NCI-H2029 treated with DMSO at 0.1 percent for 48 hours (cell line): ENCODE measurements around the gene CRHR1.

ENCODE experiments used
- DNase-seq: peaks from one replicate; lab custom pipeline; 2025; lab: John Stamatoyannopoulos, UW

CRHR1 gene

GRCh38 chr17:45758544-45758943 lies 25.6 kb upstream of the CRHR1 start:
- DNase-seq: no peak

- no peak for DNase-seq
Measured at GRCh38 chr17:45759761-45760160, 24.4 kb upstream of the CRHR1 start.

GRCh38 chr17:45761957-45762565 lies 22.1 kb upstream of the CRHR1 start:
- no peak for DNase-seq

- no peak for DNase-seq
Measured at GRCh38 chr17:45763182-45763581, 20.9 kb upstream of the CRHR1 start.

- no peak for DNase-seq
Measured at GRCh38 chr17:45764479-45764878, 19.6 kb upstream of the CRHR1 start.

- no peak for DNase-seq
Measured at GRCh38 chr17:45768000-45768399, 16.1 kb upstream of the CRHR1 start.

GRCh38 chr17:45770632-45771270 lies 13.4 kb upstream of the CRHR1 start:
- no peak for DNase-seq

GRCh38 chr17:45771271-45771959 lies 12.7 kb upstream of the CRHR1 start:
- no peak for DNase-seq

GRCh38 chr17:45775148-45775547 lies 9.0 kb upstream of the CRHR1 start:
- peak; percentile 51 for DNase-seq

- DNase-seq: peak; percentile 60
Measured at GRCh38 chr17:45775576-45776011, 8.5 kb upstream of the CRHR1 start.

GRCh38 chr17:45776896-45777295 lies 7.2 kb upstream of the CRHR1 start:
- no peak for DNase-seq

GRCh38 chr17:45777388-45777787 lies 6.7 kb upstream of the CRHR1 start:
- DNase-seq: no peak

- no peak for DNase-seq
Measured at GRCh38 chr17:45780921-45781320, 3.2 kb upstream of the CRHR1 start.

GRCh38 chr17:45782889-45783592 lies 1.1 kb upstream of the CRHR1 start:
- DNase-seq: no peak

- DNase-seq: no peak
Measured at GRCh38 chr17:45783593-45784292, 377 bp upstream of the CRHR1 start.

GRCh38 chr17:45784741-45785479 lies 790 bp downstream of the CRHR1 start:
- no peak for DNase-seq

GRCh38 chr17:45785480-45786193 lies 1.5 kb downstream of the CRHR1 start:
- DNase-seq: no peak

GRCh38 chr17:45786349-45786748 lies 2.2 kb downstream of the CRHR1 start:
- DNase-seq: no peak

- DNase-seq: no peak
Measured at GRCh38 chr17:45787044-45787443, 2.9 kb downstream of the CRHR1 start.

GRCh38 chr17:45787656-45788055 lies 3.5 kb downstream of the CRHR1 start:
- no peak for DNase-seq

GRCh38 chr17:45788057-45788456 lies 3.9 kb downstream of the CRHR1 start:
- no peak for DNase-seq
